Raji (cell line): Measurements from ENCODE around the gene PEPD.

Experiments used
- POLR2A ChIP-seq: IDR thresholded peaks from 2 replicates; pipeline ENCODE4 v1.6.1; 2011; ENCODE audit warnings: low read depth, low read length, control low read depth; ENCODE audit not compliant: insufficient read depth

The PEPD gene

DNA sequence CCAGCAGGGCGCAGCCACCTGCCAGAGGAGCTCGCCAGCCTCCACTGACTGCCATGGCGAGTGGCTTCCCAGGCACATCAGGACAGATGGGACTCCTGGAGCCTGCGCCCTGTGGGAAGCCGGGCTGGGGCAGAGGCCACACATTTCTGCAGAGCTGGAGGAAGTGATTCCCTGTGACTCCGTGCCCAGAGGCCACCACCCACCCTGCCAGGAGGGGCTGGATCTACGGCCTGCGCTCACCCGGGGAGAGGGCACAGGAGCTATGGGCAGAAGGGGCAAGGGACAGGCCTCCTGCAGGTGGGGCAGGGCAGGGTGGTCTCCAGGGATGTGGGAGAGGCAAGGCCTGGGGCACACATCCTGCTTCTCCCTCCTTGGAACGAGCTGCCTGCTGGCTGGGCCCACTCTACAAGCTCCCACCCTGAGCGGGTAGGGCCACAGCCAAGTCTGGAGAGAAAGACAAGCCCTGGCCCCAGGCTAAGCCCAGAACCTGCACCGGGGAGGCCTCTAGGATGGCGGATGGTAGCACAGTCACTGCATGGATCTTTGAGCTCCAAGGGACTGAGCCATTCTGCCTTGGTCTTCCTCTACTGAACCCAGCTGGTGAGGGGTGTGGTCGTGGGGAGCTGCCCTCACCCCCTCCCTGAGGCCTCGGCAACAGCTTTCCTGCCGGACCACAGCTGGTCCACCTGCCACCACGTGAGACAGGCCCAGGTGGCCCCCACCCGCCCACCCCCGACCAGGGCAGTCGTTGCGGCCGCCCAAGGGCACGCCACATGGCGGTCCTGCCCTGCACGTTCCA, 107.5 kb downstream of the PEPD start:
- no peak for TF ChIP-seq POLR2A

DNA sequence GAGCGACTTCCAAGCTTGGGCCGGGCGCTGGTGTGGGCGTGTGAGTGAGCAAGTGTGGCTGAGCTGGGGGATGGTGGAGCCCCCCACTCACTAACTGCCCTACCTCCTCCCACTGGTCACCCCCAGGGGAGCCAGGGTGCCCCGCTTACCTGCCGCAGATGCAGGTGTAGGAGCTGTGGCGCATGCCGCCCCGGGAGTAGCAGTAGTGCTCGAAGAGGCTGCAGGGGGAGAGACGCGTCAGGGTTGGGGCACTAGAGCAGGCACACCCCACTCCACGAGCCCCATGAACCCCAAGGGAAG, 108.2 kb downstream of the PEPD start:
- no peak for TF ChIP-seq POLR2A

DNA sequence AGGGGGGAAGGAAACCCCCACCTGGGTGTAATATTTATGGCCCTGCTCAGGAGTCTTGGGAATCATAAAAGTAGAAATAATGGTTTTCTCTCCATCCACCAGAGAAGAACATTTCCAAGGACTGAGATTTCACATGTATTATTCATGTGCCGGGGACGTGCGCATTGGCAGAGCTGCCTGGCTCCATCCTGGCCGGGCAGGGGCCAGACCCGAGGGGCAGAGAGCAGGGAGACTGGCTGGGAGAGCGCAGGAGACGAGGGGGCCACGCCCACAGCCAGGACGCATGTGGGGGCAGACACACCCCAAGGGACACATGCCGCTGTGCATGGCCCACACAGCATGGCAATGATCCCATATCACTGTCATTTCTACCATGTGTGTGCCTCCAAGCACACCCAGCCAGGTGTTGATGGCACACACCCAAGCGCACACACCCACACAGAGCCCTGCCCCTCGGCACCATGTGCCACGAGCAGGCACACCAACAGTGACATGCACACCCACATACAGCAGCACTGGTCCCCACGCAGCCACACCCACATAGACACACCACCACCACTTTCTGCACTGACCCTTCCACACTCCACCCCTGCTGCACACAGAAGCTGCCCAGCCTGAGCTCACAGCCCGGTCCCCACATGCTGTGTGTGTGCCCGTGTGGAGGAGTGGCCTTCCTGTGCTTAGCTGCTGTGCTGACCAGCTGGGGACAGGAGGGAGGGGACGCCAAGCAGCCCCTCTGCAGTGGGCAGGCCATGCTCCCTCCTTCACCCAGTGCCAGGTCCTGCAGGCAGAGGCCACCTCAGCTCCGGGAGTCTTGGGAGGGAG, 108.8 kb downstream of the PEPD start:
- TF ChIP-seq POLR2A, result no peak

- TF ChIP-seq POLR2A, result no peak
These were observed 109.9 kb downstream of the PEPD start for GRCh38 chr19:33411621-33412180.

DNA sequence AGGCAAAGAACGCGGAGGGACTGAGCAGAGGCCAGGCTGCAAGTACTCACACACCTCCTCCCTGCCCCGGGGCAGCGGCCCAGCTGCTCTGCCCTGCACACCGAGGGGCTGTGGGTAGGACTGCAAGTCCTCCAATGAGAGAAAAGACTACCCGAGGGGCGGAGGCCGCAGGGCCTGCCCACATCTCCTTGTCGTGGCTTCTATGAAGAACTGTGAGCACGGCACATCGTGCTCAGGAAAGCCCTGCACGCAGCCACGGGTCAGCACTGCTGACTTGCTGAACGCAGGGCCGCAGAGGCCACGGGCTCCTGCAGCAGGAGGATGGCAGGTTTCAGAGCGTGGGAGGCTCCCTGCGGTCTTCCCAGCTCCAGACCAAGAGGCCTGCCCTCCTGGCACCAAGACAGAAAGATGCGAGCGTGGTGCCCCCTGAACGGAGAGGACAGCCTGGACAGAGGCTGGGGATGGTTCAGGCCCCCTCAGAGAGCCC, 110.6 kb downstream of the PEPD start:
- TF ChIP-seq POLR2A, result no peak

DNA sequence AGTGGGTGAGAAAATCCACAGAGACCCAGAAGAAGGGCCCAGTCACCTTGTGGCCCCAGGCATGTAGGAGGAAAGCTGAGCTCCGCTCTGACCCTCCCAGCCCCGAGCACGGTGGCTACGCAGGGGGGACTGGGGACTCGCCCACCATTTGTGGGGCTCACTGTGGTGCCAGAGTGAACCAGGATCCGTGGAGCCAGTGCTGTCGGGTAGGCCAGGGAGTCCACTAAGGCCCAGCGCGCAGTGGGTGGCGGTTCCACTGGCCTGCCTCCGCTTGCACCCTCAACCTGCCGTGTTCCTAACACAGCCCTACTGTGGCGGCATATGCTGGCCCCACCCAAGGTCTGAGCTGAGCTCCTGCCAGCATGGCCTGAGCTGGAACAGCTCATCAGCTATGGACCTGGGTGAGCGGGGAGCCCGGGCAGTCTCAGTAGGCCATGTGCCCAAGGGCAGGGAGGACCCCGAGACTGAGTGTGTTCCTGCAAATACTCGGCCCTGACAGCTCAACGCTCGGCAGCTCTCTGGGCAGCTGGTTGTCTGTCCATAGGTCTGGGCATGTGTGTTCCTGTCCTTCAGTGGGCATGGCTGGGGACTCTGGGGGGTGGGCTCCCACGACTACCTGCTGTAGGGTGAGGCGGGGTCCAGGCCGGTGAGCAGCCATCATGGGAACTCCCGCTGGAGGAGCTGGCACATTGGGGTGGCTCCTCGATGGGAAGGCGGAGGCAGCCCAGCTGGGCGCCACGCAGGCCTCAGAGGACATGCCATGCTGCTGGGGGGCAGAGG, 111.5 kb downstream of the PEPD start:
- no peak for TF ChIP-seq POLR2A

GRCh38 chr19:33408538-33409434, 112.8 kb downstream of the PEPD start:
- TF ChIP-seq POLR2A, result no peak

- no peak for TF ChIP-seq POLR2A
These were observed 113.5 kb downstream of the PEPD start for GRCh38 chr19:33408116-33408515.

GRCh38 chr19:33407716-33408115, 113.9 kb downstream of the PEPD start:
- no peak for TF ChIP-seq POLR2A

DNA sequence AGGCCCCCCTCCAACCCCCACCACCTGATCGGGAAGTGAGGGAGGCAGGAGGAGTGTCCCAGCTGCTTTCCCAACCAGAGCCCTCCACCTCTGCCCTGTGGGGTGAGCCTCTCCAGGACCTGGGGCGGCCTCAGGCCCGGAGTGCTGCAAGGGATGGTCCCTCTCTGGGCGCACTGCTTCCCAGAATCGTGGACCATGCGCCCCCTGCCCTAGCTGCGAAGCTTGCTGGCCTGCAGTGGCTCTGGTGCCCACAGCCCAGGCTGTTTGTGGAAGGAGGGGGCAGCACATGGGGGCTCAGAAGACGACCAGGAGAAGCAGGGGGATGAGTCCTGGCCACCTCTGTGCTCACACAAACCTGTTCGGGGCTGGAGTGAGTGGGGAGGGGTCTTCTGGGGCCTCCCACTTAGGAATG, 114.4 kb downstream of the PEPD start:
- no peak for TF ChIP-seq POLR2A

DNA sequence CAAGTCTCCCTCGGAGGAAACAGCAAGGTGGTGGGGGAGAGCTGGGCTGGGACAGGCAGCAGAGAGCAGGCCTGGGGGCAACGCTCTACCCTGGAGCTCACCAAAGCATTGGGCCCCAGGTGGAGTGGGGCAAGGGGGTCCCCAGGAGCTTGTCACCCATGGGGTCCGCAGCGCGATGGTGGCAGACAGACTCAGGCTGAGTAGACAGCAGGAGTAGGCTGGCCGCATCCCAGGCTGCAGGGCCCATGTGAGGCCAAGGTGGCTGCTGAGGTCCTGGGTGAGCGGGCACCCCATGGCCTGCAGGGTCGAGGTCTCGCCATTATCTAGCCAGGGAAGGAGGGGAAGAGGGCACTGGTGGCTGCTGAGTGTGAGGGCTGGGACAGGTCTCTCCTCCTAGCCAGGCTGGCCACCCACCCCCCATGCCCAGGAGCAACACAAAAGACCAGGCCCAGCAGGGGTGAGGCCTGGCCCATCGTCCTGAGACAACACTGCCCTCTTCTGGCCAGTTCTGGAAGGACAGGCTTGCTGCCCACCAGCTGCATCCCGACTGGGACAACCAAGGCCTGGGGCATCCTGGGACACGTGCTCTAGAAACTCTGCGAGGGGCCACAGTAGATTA, 115.0 kb downstream of the PEPD start:
- TF ChIP-seq POLR2A, result no peak

DNA sequence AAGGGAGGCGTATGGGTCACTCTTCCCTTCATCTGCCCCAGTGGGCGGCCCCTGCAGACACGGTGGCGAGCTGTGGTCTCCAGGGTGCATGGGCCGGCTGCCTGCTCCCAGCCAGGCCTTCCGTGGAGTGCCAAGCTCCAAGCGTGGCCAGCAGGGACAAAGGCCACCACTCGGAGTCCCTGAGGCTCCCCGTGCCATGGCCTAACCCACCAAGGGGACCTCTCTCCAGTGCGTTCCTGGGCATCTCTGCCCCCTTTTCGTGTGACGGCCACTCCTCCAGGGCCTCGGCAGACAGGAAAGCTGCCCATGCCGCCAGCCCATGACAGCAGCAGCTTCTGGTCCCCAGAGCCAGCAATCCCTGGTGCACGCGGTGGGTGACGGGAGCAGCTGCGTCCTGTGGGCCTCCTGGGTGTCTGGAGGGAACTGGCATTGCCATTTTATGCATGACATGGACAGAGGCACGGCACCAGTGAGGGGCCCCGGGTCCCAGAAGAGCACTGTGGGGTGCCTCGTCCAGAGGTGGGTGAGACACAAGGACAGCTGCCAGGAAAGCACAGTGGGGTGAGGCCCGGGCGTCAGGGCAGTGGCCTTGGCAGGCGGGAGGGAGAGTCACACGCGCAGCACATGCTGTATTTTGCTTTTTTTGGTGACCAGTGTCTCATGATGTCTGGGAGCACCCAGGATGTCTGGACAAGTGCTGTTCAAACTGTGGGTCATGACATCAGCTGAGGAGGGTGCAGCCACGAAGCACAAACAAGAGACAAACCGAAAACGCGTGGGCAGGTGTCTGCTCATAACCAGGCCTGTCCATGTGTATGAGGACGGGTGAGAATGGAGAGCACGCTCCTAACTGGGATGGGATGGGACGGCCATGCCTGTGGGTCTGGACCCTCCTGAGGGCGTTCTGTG, 115.8 kb downstream of the PEPD start:
- no peak for TF ChIP-seq POLR2A

GRCh38 chr19:33405254-33405552, 116.4 kb downstream of the PEPD start:
- TF ChIP-seq POLR2A, result no peak
